ENCODE results near the gene UQCRHL. TPM values are rescaled to one million over a fixed set of nuclear protein-coding genes. Genes with fewer than 3 reads are reported as not detected.
A peak's percentile ranks its signal among the peaks of the same experiment; 100 is the strongest.

Gene UQCRHL
- total and polyA plus RNA-seq, 11 donors = 2.0 to 9.8 (median 4.2) TPM

DNA sequence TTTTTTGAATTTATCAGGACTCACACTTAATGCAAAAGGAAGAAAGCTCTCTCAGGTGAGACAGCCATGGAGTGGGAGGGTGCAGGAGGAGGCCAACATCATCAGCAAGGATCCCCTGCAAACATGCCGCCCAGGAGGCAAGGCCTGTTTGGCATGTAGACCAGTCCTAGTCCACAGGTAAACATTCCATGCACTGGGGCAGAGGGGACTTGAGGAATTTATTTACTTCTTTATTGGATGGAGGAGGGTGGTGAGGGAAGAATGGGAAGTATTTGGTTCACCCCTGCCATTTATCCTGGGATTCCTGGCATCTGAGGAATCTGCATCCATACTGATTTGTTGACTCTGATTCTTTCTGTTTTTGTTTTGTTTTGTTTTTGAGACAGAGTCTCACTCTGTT, 1.5 kb upstream of the UQCRHL start:
- no peaks in the 10 kb centered on the region for H3K36me3 ChIP-seq
- ATAC-seq (no peak), DNase-seq (no peak)
- TF ChIP-seq POLR2A (IDR thresholded peaks at IDR 0.05) = no peak
- H3K27ac ChIP-seq = no peak overlapping the region
- 82 to 100% (median 93%) methylated on average over 1 of the region's 1 CpG for WGBS, 4 donors
- H3K4me3 ChIP-seq = no peak overlapping the region
- H3K27me3 ChIP-seq = no peaks in the 10 kb centered on the region
- H3K4me1 ChIP-seq = peaks cover 0 to 5% (median 0%) of the 10 kb centered on the region in 12 donors
- intact Hi-C loops (cut with DNase I) = loop anchor here in 2 of 10 donors (5.0 to 10.0 kb wide), 2 partner anchors 243 to 246 kb away; no protein-coding TSS in a partner anchor
- H3K9me3 ChIP-seq = no peaks in the 10 kb centered on the region

DNA sequence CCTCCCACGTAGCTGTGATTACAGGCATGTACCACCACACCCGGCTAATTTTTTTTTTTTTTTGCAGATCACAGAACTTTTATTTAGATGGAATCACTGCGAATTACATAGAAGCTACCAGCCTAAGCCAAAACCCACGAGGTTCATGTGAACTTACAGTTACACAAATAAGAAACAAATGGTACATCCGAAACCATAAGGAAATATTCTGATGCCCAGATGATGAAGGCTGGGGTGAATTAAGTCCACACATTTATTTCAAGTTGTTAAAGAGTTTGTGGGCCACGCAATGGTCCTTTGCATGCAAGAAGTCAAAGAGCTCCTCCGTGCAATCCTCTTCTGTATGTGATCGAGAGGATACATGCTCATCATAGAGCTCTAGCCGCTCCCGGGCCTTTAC, 328 bp downstream of the UQCRHL start:
- intact Hi-C loops (cut with DNase I) = loop anchor here in 2 of 10 donors (5.0 to 10.0 kb wide), 2 partner anchors 245 to 248 kb away; no protein-coding TSS in a partner anchor
- no peak for ATAC-seq

DNA sequence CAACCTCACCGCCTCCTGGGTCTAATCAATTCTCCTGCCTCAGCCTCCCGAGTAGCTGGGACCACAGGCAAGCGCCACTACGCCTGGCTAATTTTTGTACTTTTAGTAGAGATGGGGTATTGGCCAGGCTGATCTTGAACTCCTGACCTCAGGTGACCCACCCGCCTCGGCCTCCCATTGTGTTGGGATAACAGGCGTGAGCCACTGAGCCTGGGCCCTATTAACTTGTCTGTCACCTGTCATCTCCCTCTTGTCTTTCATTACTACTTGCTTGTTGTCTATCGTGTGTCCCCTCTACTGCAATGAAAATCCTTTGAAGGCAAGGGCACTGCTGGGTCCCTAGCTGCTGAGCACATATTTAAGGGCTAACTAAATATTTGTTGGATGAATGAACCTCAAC, 3.4 kb downstream of the UQCRHL start:
- intact Hi-C loops (cut with DNase I) = loop anchor here in 4 of 10 donors (5.0 to 10.0 kb wide), 5 partner anchors 173 to 253 kb away; partner anchors contain the start of gene ZBTB17 (in 1 of the 4)
- WGBS, 4 donors = 65 to 72% (median 69%) methylated on average over 8 of the region's 8 CpGs
- TF ChIP-seq POLR2A (IDR thresholded peaks at IDR 0.05) = no peak
- TF ChIP-seq, protein P1, sequence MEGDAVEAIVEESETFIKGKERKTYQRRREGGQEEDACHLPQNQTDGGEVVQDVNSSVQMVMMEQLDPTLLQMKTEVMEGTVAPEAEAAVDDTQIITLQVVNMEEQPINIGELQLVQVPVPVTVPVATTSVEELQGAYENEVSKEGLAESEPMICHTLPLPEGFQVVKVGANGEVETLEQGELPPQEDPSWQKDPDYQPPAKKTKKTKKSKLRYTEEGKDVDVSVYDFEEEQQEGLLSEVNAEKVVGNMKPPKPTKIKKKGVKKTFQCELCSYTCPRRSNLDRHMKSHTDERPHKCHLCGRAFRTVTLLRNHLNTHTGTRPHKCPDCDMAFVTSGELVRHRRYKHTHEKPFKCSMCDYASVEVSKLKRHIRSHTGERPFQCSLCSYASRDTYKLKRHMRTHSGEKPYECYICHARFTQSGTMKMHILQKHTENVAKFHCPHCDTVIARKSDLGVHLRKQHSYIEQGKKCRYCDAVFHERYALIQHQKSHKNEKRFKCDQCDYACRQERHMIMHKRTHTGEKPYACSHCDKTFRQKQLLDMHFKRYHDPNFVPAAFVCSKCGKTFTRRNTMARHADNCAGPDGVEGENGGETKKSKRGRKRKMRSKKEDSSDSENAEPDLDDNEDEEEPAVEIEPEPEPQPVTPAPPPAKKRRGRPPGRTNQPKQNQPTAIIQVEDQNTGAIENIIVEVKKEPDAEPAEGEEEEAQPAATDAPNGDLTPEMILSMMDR (IDR thresholded peaks at IDR 0.05) = no peak
- no peak overlapping the region for H3K27ac ChIP-seq
- H3K4me3 ChIP-seq = no peak overlapping the region
- ATAC-seq (no peak), DNase-seq (no peak)
- H3K4me1 ChIP-seq = peaks cover 0 to 19% (median 11%) of the 10 kb centered on the region in 12 donors
- no peaks in the 10 kb centered on the region for H3K27me3 ChIP-seq
- no peaks in the 10 kb centered on the region for H3K36me3 ChIP-seq
- H3K9me3 ChIP-seq = no peaks in the 10 kb centered on the region

More for the DNA sequence above, 328 bp downstream of the UQCRHL start:
- DNase-seq = no peak
- WGBS, 4 donors = 90 to 94% (median 93%) methylated on average over 10 of the region's 10 CpGs
- no peaks in the 10 kb centered on the region for H3K27me3 ChIP-seq
- no peak overlapping the region for H3K4me3 ChIP-seq
- no peak overlapping the region for H3K27ac ChIP-seq
- TF ChIP-seq, protein P1 (IDR thresholded peaks at IDR 0.05) = no peak
- no peak for TF ChIP-seq POLR2A (IDR thresholded peaks at IDR 0.05)
- no peaks in the 10 kb centered on the region for H3K36me3 ChIP-seq
- no peaks in the 10 kb centered on the region for H3K4me1 ChIP-seq
- H3K9me3 ChIP-seq = no peaks in the 10 kb centered on the region

DNA sequence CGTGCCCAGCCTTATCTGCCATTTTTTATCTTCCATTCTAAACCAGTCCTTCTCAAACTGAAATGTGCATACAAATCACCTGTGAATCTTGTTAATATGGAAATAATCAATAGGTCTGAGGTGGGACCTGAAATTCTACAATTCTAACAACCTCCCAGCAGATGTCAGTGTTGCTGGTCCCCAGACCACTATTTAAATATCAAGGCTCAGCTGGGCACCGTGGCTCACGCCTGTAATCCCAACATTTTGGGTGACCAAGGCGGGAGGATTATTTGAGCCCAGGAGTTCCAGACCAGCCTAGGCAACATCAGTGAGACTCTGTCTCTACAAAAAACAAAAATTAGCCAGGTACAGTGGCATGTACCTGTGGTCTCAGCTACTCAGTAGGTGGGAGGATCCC, 4.1 kb downstream of the UQCRHL start:
- H3K36me3 ChIP-seq = no peaks in the 10 kb centered on the region
- TF ChIP-seq, protein P1 (IDR thresholded peaks at IDR 0.05) = peak; percentile 23 to 61 (median 37)
- no peak for TF ChIP-seq POLR2A (IDR thresholded peaks at IDR 0.05)
- peaks cover 0 to 22% (median 11%) of the 10 kb centered on the region in 12 donors for H3K4me1 ChIP-seq
- ATAC-seq = no peak
- H3K4me3 ChIP-seq = no peak overlapping the region
- intact Hi-C loops (cut with DNase I) = loop anchor here in 4 of 10 donors (5.0 to 10.0 kb wide), 5 partner anchors 174 to 254 kb away; partner anchors contain the start of gene ZBTB17 (in 1 of the 4)
- 28 to 45% (median 33%) methylated on average over 4 of the region's 4 CpGs for WGBS, 4 donors
- no peak overlapping the region for H3K27ac ChIP-seq
- no peak for DNase-seq
- H3K27me3 ChIP-seq = no peaks in the 10 kb centered on the region
- no peaks in the 10 kb centered on the region for H3K9me3 ChIP-seq

Data from heart left ventricle (tissue), 16 donors.